Stimulated activated CD4-positive, alpha-beta T cell treated with anti-CD3 and anti-CD28 coated beads, Interleukin-4, amount 100 ng/mL, for 4 hours (primary cell): Measurements from ENCODE around the gene GRK3.

Experiments
- DNase-seq, 2 experiments: peaks; one replicate each; pipeline ENCODE4 v3.0.0-alpha.2; 2020

GRK3 gene

DNA sequence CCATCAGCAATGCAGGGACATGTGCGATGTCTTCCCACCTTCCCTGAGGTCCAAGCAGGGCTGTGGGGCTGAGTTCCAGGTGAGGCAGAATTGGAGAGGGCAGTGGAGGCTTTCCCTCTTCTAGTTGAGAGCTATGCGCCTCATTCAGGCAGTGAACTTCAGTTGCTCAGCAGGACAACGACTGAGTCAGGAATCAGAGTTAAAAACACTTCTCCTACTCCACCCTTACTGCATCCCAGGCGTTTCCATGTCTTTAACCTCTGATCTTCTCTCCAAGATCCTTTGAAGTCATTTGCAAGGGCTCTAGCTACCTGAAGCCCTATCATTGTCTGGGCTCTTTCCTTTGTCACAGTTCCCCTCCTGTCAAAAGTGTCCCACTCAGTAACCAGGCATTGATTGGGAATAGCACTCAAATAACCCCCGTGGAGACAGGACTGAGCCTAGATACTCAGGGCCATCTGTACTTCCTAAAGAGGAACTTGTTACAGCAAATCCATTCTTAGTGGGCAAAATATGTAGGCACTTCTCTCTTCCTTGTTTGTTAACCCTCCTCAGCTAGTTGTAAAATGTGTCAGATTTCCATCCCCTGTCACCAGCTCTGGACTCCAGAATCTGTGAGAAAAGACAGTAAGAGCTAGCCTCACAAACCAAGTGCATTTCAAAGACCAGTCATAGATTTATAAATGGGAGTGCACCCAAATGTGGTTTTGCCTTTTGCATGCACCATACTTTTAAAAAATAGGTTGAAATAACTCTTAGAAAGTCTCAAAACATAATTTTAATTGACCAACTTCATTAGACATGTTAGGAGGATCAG, 105.0 kb downstream of the GRK3 start:
- no peak for DNase-seq

GRCh38 chr22:25670070-25670461, 105.6 kb downstream of the GRK3 start:
- no peak for DNase-seq

DNA sequence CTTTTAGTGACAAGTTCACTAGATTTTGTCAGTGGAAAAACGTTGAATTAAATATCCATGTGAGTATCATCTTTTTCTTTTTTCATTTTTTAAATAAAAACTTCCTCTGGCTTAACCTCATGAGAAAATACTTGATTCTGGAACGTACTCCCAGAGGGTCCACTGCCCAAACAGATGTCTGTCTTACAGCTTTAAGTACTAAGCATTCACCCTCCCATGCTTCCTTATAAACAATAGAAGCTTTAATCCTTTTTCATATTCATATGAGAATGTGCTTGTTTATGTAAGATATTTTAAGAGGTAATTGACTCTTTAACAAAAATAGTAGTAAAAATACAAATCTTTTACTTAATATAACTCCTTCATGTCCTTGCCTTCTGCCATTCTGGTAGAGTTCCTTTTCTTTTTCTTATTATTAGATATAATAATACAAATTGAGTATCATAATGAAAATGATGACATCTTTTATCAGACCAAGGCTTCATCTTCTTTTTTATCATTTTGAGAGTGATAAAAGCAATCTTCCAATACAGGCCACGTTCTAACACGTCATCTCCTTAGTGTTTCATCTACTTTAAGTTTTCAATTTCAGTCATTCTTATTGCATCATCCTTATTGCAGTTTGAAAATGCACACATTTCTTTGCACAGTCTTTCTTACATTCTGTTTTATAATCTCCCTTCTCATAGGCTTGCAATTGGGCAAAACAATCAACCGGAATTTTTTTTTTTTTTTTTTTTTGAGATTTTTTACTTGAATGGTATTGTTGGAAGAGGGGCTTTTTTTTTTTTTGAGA, 108.0 kb downstream of the GRK3 start:
- DNase-seq: no peak

DNA sequence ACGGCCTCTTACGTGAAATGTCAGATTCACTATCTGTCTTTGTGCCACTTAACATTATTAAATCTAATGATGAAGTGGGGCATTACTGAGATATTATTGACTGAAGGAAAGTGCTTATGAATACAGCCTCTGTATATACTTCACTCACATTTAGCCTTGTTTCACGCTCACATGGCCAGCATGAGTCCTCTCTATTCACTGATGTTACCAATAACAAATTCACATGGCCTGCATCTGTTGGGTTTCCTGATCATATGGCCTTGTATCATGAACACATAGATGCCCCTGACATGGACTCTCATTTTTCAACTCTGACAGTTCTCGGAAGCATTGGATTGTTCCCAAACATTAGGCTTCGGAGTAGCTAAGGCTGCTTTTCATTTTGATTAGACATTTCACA, 109.2 kb downstream of the GRK3 start:
- no peak for DNase-seq

- no peak for DNase-seq
These were observed 113.2 kb downstream of the GRK3 start for GRCh38 chr22:25677631-25678030.

DNA sequence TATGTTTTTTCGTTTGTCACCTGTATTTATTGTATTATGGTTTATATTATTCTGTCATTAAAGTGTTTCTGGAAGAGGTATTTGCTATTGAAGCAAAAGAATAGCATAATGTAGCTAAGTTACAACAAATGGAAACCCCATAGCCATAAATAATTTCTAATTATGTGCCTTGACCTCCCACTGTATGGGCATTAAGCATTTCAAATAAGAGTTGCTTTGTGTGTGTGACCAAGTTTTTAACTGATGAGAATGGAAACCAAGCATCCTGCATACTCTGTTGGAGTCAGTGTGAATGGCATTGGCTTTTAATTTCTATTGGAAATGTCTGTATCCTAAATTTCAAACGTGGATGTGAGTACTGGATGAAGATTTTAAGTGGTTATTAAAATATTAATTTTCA, 115.6 kb downstream of the GRK3 start:
- no peak for DNase-seq

GRCh38 chr22:25680956-25681355, 116.5 kb downstream of the GRK3 start:
- DNase-seq: no peak

- DNase-seq: no peak
These were observed 117.6 kb downstream of the GRK3 start for GRCh38 chr22:25682109-25682508.

- DNase-seq: no peak
These were observed 124.2 kb downstream of the GRK3 start for GRCh38 chr22:25688627-25689026.

DNA sequence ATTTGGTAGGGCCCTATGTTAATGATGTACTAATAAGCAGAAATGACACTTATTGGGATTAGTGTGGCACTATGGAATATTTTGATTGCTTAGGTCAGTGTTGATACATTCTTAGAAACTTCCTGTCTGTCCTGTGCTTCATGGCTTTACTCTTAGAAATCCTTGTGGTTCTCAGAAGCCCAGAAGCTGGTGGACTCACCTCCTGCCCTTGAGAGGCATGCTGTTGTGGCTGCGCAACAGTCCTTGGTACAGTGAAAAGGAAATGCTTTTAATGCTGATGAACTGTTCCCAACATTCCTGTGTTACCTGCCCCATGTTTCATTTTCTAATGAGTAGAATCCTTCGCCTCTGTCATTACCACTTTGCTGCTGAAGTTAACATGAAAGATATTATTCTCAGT, 125.2 kb downstream of the GRK3 start:
- no peak for DNase-seq

- DNase-seq: no peak
These were observed 126.3 kb downstream of the GRK3 start for GRCh38 chr22:25690798-25691197.

DNA sequence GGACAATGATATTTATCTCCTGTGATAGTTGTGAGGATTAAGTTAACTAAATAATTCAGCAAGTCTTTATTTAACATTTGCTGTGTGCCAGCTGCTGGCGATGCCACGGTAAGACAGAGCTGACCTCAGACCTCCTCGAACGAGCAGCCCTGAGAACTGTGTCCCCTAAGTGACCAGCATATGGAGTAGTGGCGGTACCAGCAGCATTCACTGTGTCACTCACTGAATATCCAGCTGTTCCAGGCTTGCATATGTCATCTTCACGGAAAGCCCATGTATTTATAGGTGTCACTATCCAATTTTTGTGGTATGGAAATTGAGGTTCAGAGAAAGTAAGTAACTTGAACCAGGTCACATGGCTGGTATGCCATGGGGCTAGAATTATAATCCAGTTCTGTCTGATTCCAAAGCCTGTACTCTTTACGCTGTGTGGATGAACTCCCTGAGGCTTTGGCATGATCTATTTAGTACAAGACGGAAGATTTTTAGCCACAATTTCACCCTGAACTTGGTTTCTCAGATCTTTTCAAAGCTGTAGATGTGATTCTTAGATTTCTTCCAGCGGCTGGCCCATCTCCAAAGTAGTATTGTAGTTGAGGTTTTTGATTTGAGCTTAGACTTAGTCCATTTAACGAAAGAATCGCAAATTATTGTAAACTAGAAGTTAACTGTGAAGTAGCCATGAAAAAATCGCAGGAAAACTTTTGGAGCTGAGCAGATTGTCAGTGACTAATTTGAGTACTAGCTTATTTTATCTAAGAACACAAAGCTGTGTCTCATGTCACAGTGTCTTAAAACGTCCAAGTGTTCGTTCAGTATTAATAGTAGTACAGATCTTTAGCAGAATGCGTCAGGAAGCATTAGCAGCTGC, 128.2 kb downstream of the GRK3 start:
- no peak for DNase-seq

DNA sequence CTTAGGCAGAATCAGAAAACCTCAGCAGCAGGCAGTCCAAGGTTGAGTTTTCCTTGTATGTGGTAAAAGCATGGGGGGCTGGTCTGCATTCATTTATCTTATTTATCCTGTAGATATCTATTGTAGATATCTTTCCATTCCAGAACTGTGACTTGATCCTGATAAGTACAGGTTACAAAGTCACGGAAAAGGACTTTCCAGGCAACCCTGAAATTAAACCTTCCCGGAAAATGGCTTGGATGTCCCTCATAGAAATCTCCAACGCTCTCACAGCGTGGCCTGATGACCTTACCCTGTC, 128.7 kb downstream of the GRK3 start:
- no peak for DNase-seq

DNA sequence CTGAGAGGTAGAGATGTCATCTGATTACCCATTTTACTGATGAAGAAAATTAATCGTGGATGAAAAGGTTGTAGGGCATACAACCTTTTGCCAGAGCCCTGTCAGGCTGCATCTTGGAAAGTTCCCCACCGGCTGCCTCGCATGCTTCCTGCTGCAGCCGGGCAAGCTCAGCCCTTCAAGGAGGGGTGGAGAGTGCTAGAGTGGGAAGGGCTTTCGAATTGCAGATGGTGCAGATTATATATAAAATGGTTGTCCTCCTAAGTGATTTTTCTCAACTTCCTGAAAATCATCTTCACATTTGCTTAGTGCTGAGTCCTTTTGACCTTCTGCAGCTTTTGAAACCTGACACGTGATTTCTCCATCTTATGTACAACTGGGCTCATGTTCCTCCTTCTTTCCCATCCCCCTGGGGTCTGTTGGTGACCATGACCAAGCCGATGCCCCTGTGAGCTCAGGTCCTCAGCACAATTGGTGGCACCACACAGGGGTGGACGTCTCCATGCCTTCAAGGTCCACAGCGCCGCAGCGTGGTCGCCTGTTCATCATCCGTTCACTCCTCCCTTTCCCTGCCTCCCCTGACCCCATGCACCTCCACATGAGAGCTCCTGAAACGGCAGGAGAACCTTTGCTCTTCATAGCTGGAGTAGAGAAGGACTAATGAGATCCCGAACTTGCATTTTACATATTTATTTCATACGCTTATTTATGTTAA, 129.9 kb downstream of the GRK3 start:
- DNase-seq: no peak

DNA sequence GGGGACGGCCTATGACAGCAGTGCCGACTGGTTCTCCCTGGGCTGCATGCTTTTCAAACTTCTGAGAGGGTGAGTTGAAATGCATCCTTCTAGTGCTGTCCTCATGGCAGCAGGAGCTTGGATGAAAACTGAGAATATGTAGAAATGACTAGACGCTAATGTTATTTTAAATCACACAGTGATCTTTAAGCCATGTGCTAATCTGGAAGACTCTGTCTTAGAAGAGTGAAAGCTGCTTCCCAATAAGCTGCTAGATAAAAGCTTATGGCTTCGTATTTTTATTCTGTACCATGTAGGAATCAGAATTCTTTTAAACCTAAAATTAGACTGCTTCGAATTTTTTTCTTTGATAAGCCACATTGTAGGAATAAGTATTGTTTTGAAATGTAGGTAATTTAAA, 130.7 kb downstream of the GRK3 start:
- DNase-seq: no peak

DNA sequence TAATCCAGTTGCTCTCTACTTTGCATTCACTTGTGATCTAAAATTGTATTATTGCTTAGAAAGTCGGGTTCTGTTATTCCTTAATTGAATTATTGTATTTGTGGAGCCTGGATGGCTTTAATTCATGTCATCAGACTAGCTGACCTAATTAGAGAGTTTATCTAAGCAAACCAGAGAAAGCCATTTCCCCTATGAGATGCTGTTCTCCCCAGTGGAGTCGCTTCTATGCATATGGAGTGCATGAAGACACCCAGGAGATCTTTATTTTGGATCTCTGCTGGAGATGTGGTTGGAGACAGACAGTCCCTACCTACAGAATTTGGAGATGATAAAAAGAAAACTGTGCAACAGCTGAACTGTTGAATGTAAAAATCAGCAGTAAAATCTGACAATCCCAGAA, 132.3 kb downstream of the GRK3 start:
- DNase-seq: no peak

DNA sequence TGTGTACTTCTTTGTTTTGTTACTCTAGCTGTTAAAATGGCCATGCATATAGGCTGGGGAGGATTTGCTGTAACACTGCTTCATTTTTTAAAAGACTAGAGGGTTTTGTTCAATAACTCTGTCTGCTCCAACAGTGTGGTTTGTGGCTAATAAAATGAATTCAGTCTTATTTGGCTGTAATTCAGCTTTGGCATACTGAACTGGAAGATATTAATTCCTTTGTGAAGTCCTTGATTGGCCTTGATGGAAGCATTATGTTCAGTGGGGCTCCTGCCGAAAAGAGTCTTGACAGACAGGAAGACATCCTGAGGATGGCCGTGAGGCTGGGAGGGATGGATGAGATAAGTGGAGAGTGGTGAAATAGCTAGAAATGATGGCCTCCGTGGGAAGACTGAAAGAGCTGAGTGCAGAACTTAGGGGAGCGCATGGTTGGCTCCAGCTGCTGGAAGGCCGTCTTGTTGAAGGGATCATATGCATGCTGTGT, 132.7 kb downstream of the GRK3 start:
- no peak for DNase-seq

GRCh38 chr22:25697978-25698377, 133.5 kb downstream of the GRK3 start:
- DNase-seq: no peak

GRCh38 chr22:25698461-25698860, 134.0 kb downstream of the GRK3 start:
- DNase-seq: no peak

DNA sequence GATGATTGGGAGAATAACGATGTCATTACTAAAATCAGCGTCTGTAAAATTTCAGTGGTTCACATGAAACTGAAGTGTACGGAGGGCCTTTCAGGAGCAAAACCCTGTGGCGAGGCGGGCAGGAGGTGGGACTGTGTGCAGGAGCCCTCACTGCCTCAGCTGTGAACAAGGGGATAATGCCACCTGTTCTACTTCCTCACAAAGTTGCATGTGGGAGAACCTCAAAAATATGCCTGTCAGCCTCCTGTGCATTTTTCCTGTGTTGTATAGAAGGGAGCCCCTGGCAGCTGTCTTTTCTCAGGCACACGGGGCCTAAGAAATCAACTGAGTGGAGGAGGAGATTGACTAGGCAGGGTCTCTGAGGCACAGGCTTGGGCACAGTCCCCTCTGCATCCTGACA, 134.5 kb downstream of the GRK3 start:
- DNase-seq: no peak

GRCh38 chr22:25701056-25701780, 136.7 kb downstream of the GRK3 start:
- no peak for DNase-seq

GRCh38 chr22:25702040-25702439, 137.6 kb downstream of the GRK3 start:
- no peak for DNase-seq
